H1 (cell line): ENCODE data around the gene SLC12A2. TPM values are rescaled to one million over a fixed set of nuclear protein-coding genes. Genes with fewer than 3 reads are reported as not detected.

Source experiments
- CTCF ChIA-PET: fragments of 300-600 bp; sonication (Branson Sonifier 250); formaldehyde crosslinking; loops from one replicate; lab custom pipeline; 2021; ENCODE audit not compliant: partially characterized antibody; lab: Charles Lee
- POLR2A ChIA-PET: fragments of 300-600 bp; sonication (Branson Sonifier 250); formaldehyde crosslinking; loops from one replicate; lab custom pipeline; 2021; ENCODE audit warnings: inconsistent platforms; ENCODE audit not compliant: partially characterized antibody; lab: Charles Lee
- DNase-seq, 2 experiments: peaks; one replicate each; pipeline versions ENCODE4 v3.0.0 to v3.0.0-alpha.2; 2010 to 2022; ENCODE audit warnings: low spot score in 2 of 2, low read depth in 1 of 2, mixed read lengths in 1 of 2
- FAIRE-seq: peaks from 2 replicates; lab custom pipeline; 2011; peaks lifted over from hg19 to GRCh38; lab: Jason Lieb, UNC
- H2AFZ ChIP-seq: 2 replicates; pipeline ENCODE4 v1.8.1; 2012; ENCODE audit warnings: low read length, inconsistent platforms
- H2AK5ac ChIP-seq: 2 replicates; pipeline ENCODE4 v1.6.1; 2013; ENCODE audit warnings: low read depth, low read length
- H2BK120ac ChIP-seq: replicated peaks from 2 replicates; pipeline ENCODE3; 2013; ENCODE audit warnings: low read depth, low read length, inconsistent platforms
- H2BK12ac ChIP-seq: 2 replicates; pipeline ENCODE4 v1.6.1; 2013; ENCODE audit warnings: low read depth, low read length
- H2BK15ac ChIP-seq: 2 replicates; pipeline ENCODE4 v1.6.1; 2013; ENCODE audit warnings: low read length
- H2BK20ac ChIP-seq: 2 replicates; pipeline ENCODE4 v1.6.1; 2013; ENCODE audit warnings: low read length
- H2BK5ac ChIP-seq: 2 replicates; pipeline ENCODE4 v1.6.1; 2013; ENCODE audit warnings: low read depth, low read length
- H3K14ac ChIP-seq: 2 replicates; pipeline ENCODE4 v1.6.1; 2013; ENCODE audit warnings: inconsistent platforms; ENCODE audit not compliant: insufficient read length
- H3K18ac ChIP-seq: 2 replicates; pipeline ENCODE4 v1.6.1; 2013; ENCODE audit warnings: low read length; ENCODE audit errors: extremely low read depth
- H3K23ac ChIP-seq: 2 replicates; pipeline ENCODE4 v1.6.1; 2013; ENCODE audit warnings: inconsistent platforms; ENCODE audit not compliant: insufficient read length
- H3K23me2 ChIP-seq: 2 replicates; pipeline ENCODE4 v1.6.1; 2013; ENCODE audit warnings: low read depth, low read length
- H3K27ac ChIP-seq: 2 replicates; pipeline ENCODE4 v1.6.1; 2011; ENCODE audit warnings: low read depth, low read length, inconsistent platforms
- H3K27me3 ChIP-seq, 4 experiments: replicated peaks in 1 of 4; 1 replicate in 1 of 4; 2 replicates in 3 of 4; pipeline versions ENCODE4 v1.6.1 to v1.8.1; 2011 to 2013; ENCODE audit warnings: low read length in 3 of 4, mild to moderate bottlenecking in 3 of 4, inconsistent platforms in 2 of 4, mixed read lengths in 2 of 4, moderate library complexity in 1 of 4; ENCODE audit not compliant: control insufficient read depth in 3 of 4, insufficient read depth in 3 of 4; ENCODE audit errors: extremely low read depth in 1 of 4
- H3K36me3 ChIP-seq, 4 experiments: 2 replicates each; pipeline versions ENCODE4 v1.6.1 to v1.8.1; 2011 to 2013; ENCODE audit warnings: mild to moderate bottlenecking in 4 of 4, low read length in 3 of 4, moderate library complexity in 2 of 4, control low read depth in 1 of 4, inconsistent platforms in 1 of 4; ENCODE audit not compliant: insufficient read depth in 4 of 4, control insufficient read depth in 2 of 4
- H3K4ac ChIP-seq: replicated peaks from 2 replicates; pipeline ENCODE3; 2013; ENCODE audit warnings: low read length, low read depth, mixed read lengths, inconsistent platforms; ENCODE audit not compliant: insufficient read length
- H3K4me1 ChIP-seq, 4 experiments: replicated peaks in 1 of 4; 1 replicate in 1 of 4; 2 replicates in 3 of 4; pipeline versions ENCODE4 v1.6.1 to v1.8.1; 2011 to 2013; ENCODE audit warnings: low read length in 3 of 4, inconsistent platforms in 2 of 4, mixed read lengths in 1 of 4; ENCODE audit not compliant: insufficient read depth in 4 of 4, control insufficient read depth in 3 of 4
- H3K4me2 ChIP-seq, 2 experiments: 2 replicates each; pipeline versions ENCODE4 v1.6.1 to v1.8.1; 2011 to 2013; ENCODE audit warnings: low read depth in 2 of 2, low read length in 2 of 2, control low read depth in 1 of 2, inconsistent platforms in 1 of 2, mild to moderate bottlenecking in 1 of 2; ENCODE audit not compliant: insufficient read depth in 1 of 2
- H3K4me3 ChIP-seq, 4 experiments: fragments of 200-600, 300-600 bp in 1 of 4; sonication (generic), shearing (Covaris generic), sonication (Bioruptor Twin) in 1 of 4; 2 replicates each; pipeline versions ENCODE4 v1.5.1 to v1.8.1; 2011 to 2016; ENCODE audit warnings: low read length in 4 of 4, low read depth in 3 of 4, control low read depth in 2 of 4, inconsistent platforms in 2 of 4, mild to moderate bottlenecking in 2 of 4, mixed read lengths in 1 of 4, moderate library complexity in 1 of 4; ENCODE audit not compliant: insufficient read depth in 2 of 4; ENCODE audit errors: extremely low read depth in 1 of 4
- H3K56ac ChIP-seq: replicated peaks from 2 replicates; pipeline ENCODE3; 2013; ENCODE audit warnings: low read depth, mild to moderate bottlenecking, mixed read lengths, low read length, inconsistent platforms; ENCODE audit not compliant: insufficient read length
- H3K79me1 ChIP-seq: 2 replicates; pipeline ENCODE4 v1.6.1; 2013; ENCODE audit warnings: low read depth, low read length, control low read depth
- H3K79me2 ChIP-seq, 2 experiments: 2 replicates each; pipeline versions ENCODE4 v1.6.1 to v1.8.1; 2012 to 2013; ENCODE audit warnings: low read length in 2 of 2, mild to moderate bottlenecking in 2 of 2, inconsistent platforms in 1 of 2; ENCODE audit not compliant: insufficient read depth in 2 of 2, control insufficient read depth in 1 of 2
- H3K9ac ChIP-seq, 4 experiments: replicated peaks in 1 of 4; 1 replicate in 1 of 4; 2 replicates in 3 of 4; pipeline versions ENCODE4 v1.6.1 to v1.8.1; 2011 to 2013; ENCODE audit warnings: low read depth in 3 of 4, low read length in 3 of 4, control low read depth in 2 of 4, mild to moderate bottlenecking in 2 of 4, moderate library complexity in 2 of 4, inconsistent platforms in 1 of 4; ENCODE audit errors: extremely low read depth in 1 of 4
- H3K9me3 ChIP-seq, 2 experiments: 2 replicates each; pipeline versions ENCODE4 v1.6.1 to v1.8.1; 2012 to 2013; ENCODE audit warnings: mild to moderate bottlenecking in 2 of 2, moderate library complexity in 2 of 2, control low read depth in 1 of 2, inconsistent platforms in 1 of 2, low read depth in 1 of 2, low read length in 1 of 2, mixed read lengths in 1 of 2; ENCODE audit not compliant: insufficient read depth in 2 of 2
- H4K20me1 ChIP-seq, 2 experiments: replicated peaks in 1 of 2; 2 replicates each; pipeline versions ENCODE3 to v1.8.1; 2011 to 2013; ENCODE audit warnings: inconsistent platforms in 2 of 2, low read length in 2 of 2, mild to moderate bottlenecking in 1 of 2; ENCODE audit not compliant: insufficient read depth in 2 of 2, control insufficient read depth in 1 of 2
- H4K5ac ChIP-seq: 2 replicates; pipeline ENCODE4 v1.6.1; 2013; ENCODE audit warnings: low read length, low read depth, mixed read lengths, inconsistent platforms; ENCODE audit not compliant: insufficient read length
- H4K8ac ChIP-seq: 2 replicates; pipeline ENCODE4 v1.8.0; 2013; ENCODE audit warnings: mild to moderate bottlenecking, moderate library complexity, low read length, inconsistent platforms; ENCODE audit not compliant: insufficient read depth; ENCODE audit errors: extremely low read depth
- H4K91ac ChIP-seq: replicated peaks from 2 replicates; pipeline ENCODE3; 2013; ENCODE audit warnings: low read length, mixed read lengths, inconsistent platforms; ENCODE audit not compliant: insufficient read length
- BACH1 ChIP-seq: IDR thresholded peaks from 2 replicates; pipeline ENCODE4 v1.6.1; 2012; ENCODE audit warnings: low read length, improper control_type of control experiment
- BCL11A ChIP-seq, 2 experiments: IDR thresholded peaks; one replicate each; pipeline ENCODE4 v1.6.1; 2011; ENCODE audit warnings: low read depth in 2 of 2, low read length in 2 of 2, mild to moderate bottlenecking in 2 of 2
- CEBPB ChIP-seq: IDR thresholded peaks from 2 replicates; pipeline ENCODE4 v1.6.1; 2012; ENCODE audit warnings: low read depth, low read length
- CHD2 ChIP-seq: IDR thresholded peaks from 2 replicates; pipeline ENCODE4 v1.6.1; 2012; ENCODE audit warnings: low read length, improper control_type of control experiment
- CREB1 ChIP-seq: IDR thresholded peaks from 2 replicates; pipeline ENCODE4 v1.6.1; 2012; ENCODE audit warnings: inconsistent platforms
- JUN ChIP-seq: IDR thresholded peaks from 2 replicates; pipeline ENCODE4 v1.6.1; 2011; ENCODE audit warnings: low read depth, mild to moderate bottlenecking, improper control_type of control experiment, low read length
- KDM1A ChIP-seq: fragments of 200-600, 300-600 bp; sonication (generic); IDR thresholded peaks from 2 replicates; pipeline ENCODE4 v1.7.1; 2016; ENCODE audit warnings: mild to moderate bottlenecking, low read length, borderline replicate concordance
- KDM4A ChIP-seq: IDR thresholded peaks from one replicate; pipeline ENCODE4 v1.7.1; 2012; ENCODE audit warnings: low read depth, mild to moderate bottlenecking, moderate library complexity, low read length, inconsistent platforms; ENCODE audit not compliant: severe bottlenecking
- MAFK ChIP-seq: IDR thresholded peaks from 2 replicates; pipeline ENCODE4 v1.6.1; 2012; ENCODE audit warnings: low read depth, mild to moderate bottlenecking, improper control_type of control experiment, low read length
- RBBP5 ChIP-seq: IDR thresholded peaks from 2 replicates; pipeline ENCODE4 v1.7.1; 2012; ENCODE audit warnings: low read depth, mild to moderate bottlenecking, inconsistent platforms, low read length, moderate library complexity, borderline replicate concordance
- RXRA ChIP-seq: IDR thresholded peaks from 2 replicates; pipeline ENCODE4 v1.6.1; 2011; ENCODE audit warnings: low read depth, mild to moderate bottlenecking, low read length, moderate library complexity; ENCODE audit not compliant: insufficient read depth
- SIN3A ChIP-seq, 2 experiments: IDR thresholded peaks in 1 of 2; conservative IDR thresholded peaks in 1 of 2; 2 replicates each; pipeline ENCODE4 v1.6.1; 2011 to 2012; ENCODE audit warnings: low read length in 2 of 2, improper control_type of control experiment in 1 of 2, low read depth in 1 of 2, mild to moderate bottlenecking in 1 of 2
- SRF ChIP-seq: IDR thresholded peaks from 2 replicates; pipeline ENCODE4 v1.6.1; 2011; ENCODE audit warnings: mild to moderate bottlenecking, low read depth, low read length, moderate library complexity
- ZNF274 ChIP-seq: IDR thresholded peaks from 2 replicates; pipeline ENCODE4 v1.7.0; 2012; ENCODE audit warnings: low read length, borderline replicate concordance; ENCODE audit errors: extremely low read depth
- WGBS, 2 experiments: shearing (Covaris generic) in 1 of 2; methylation state at CpG; one replicate each; pipeline versions ENCODE4 v1.1.6 to v1.1.7; 2013 to 2015; ENCODE audit warnings: low lambda C conversion rate in 2 of 2, mixed read lengths in 2 of 2, inconsistent platforms in 1 of 2, low coverage in 1 of 2, missing lambda C conversion rate in 1 of 2; ENCODE audit not compliant: insufficient replicate concordance in 2 of 2, insufficient coverage in 1 of 2, insufficient read length in 1 of 2; ENCODE audit errors: extremely low coverage in 1 of 2, missing lambda C conversion rate in 1 of 2; 5-methylcytosine and 5-hydroxymethylcytosine counted together
- polyA plus RNA-seq, 7 experiments: library from polyadenylated mRNA; depleted of rRNA in 3 of 7; stranded (reverse) in 5 of 7; unstranded in 2 of 7; fragments of >200 nt in 5 of 7; fragments of 200-250 nt in 2 of 7; gene quantifications; 1 replicate in 5 of 7; 2 replicates in 1 of 7; 4 replicates in 1 of 7; pipeline versions ENCODE4 v1.2.1 to v1.2.3, GENCODE V29; 2011 to 2013; ENCODE audit warnings: missing spikeins in 2 of 7, mixed read lengths in 2 of 7
- total RNA-seq: library from RNA; stranded (reverse); fragmentation: NEBNext Ultra II Directional; extraction: Animal tissue kit (Norgen Biotek cat#: 25700); gene quantifications from 2 replicates; pipeline ENCODE4 v1.2.1, GENCODE V29; 2021

The SLC12A2 gene
- total and polyA plus RNA-seq, 2 of the 8 experiments (the other 6 are each of a cell fraction or from before 2014, with no cell fraction given), result 2.6 to 16.2 TPM

DNA sequence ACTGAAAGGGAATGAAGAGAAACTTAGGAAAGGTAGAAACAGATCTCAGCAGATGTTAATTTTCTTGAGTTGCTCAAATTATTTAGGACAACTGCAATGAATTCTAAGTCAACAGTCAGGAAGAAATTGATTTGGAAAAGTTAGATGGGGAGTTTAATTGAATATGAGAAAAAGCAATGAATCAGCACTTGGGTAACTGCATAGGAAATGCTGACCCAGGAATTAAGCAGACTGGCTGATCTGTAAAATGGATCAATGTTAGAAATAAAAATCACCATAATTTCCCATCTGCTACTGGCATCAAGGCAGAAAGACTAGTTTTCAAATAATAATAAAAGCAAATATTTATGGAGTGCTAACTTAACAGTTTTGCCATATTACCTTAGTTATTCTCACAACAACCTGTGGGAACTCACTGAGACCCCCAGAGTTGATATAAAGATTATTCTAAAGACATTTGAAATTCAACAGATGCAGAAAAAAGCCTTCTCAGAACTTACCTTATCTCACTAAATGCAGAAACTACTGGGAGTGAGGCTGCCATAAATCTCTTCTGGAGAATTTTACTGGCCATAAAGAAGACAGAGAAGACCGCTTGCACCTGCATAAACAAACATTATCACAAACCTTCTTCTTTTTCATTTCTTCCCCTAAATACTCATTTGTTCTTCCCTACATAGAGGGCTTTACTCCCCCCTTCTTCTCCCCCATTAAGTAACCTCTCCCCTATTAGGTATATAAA lies 22.8 kb upstream of the SLC12A2 start:
- Histone ChIP-seq H2BK5ac (no peak overlapping the region), H3K56ac (no peak overlapping the region), H4K8ac (no peak overlapping the region), H3K27me3 (no peaks in the 10 kb centered on the region), H4K5ac (no peak overlapping the region), H3K23me2 (no peaks in the 10 kb centered on the region), H3K4me1 (no peaks in the 10 kb centered on the region), H3K79me1 (no peaks in the 10 kb centered on the region), H2AFZ (no peak overlapping the region), H3K14ac (no peak overlapping the region), H3K18ac (no peak overlapping the region), H2BK120ac (no peak overlapping the region), H3K4me2 (no peak overlapping the region), H3K79me2 (no peaks in the 10 kb centered on the region), H2BK15ac (no peak overlapping the region), H3K9me3 (no peaks in the 10 kb centered on the region), H3K4me3 (no peak overlapping the region), H3K23ac (no peak overlapping the region), H2BK12ac (no peak overlapping the region), H3K9ac (no peak overlapping the region), H4K91ac (no peak overlapping the region), H3K36me3 (no peaks in the 10 kb centered on the region), H3K4ac (no peak overlapping the region), H2BK20ac (no peak overlapping the region), H2AK5ac (no peak overlapping the region), H4K20me1 (no peaks in the 10 kb centered on the region), H3K27ac (no peak overlapping the region)
- POLR2A ChIA-PET, result no interaction called here
- CTCF ChIA-PET, result no interaction called here
- 90% methylated on average over 1 of the region's 1 CpG; no CpG with 5 or more reads in 1 of the 2 experiments for WGBS, 2 experiments
- DNase-seq (no peak), FAIRE-seq (no peak)
- TF ChIP-seq BACH1 (no peak), RBBP5 (no peak), SRF (no peak), RXRA (no peak), CHD2 (no peak), JUN (no peak), ZNF274 (no peak), CEBPB (no peak), KDM4A (no peak), BCL11A (IDR thresholded peaks at IDR 0.05; ENCODE audit: low read depth in 2 of 2, low read length in 2 of 2) (no peak), KDM1A (no peak), MAFK (no peak), SIN3A (conservative IDR thresholded peaks at IDR 0.05 in 1 of 2, IDR thresholded peaks at IDR 0.05 in 1 of 2; ENCODE audit: low read depth in 1 of 2, low read length in 2 of 2) (no peak), CREB1 (no peak)
